Type B pancreatic cell (in vitro differentiated cells): Measurements from ENCODE around the gene ITGB2. TPM values are rescaled to one million over a fixed set of nuclear protein-coding genes. Genes with fewer than 3 reads are reported as not detected.

Source experiments
- DNase-seq: peaks from one replicate; pipeline ENCODE4 v3.0.0; 2021; ENCODE audit warnings: mixed read lengths; ENCODE audit not compliant: unreplicated experiment; ENCODE audit errors: extremely low spot score
- H3K27ac Mint-ChIP-seq: 2 replicates; pipeline ENCODE4 v1.8.0; 2021; ENCODE audit warnings: mild to moderate bottlenecking, mixed read lengths
- H3K27me3 Mint-ChIP-seq: 2 replicates; pipeline ENCODE4 v1.8.0; 2021; ENCODE audit warnings: mixed read lengths
- H3K36me3 Mint-ChIP-seq: 2 replicates; pipeline ENCODE4 v1.8.0; 2021; ENCODE audit warnings: mixed read lengths
- H3K4me1 Mint-ChIP-seq: one replicate; pipeline ENCODE4 v1.8.0; 2021; ENCODE audit warnings: mixed read lengths; ENCODE audit not compliant: unreplicated experiment
- H3K4me3 Mint-ChIP-seq: 2 replicates; pipeline ENCODE4 v1.8.0; 2021; ENCODE audit warnings: mild to moderate bottlenecking, mixed read lengths
- H3K9me3 Mint-ChIP-seq: 2 replicates; pipeline ENCODE4 v1.8.0; 2021; ENCODE audit warnings: mixed read lengths
- CTCF ChIP-seq: fragments of 200-600 bp; sonication (generic); conservative IDR thresholded peaks from 2 replicates; pipeline ENCODE4 v1.5.0; 2021; ENCODE audit warnings: antibody characterized with exemption, mild to moderate bottlenecking
- total RNA-seq: library from RNA; stranded (reverse); gene quantifications from 2 replicates; pipeline ENCODE4 v1.2.1, GENCODE V29; 2021; ENCODE audit warnings: low replicate concordance

Gene ITGB2
- total RNA-seq, 1 donor from 2014 or later: 0.80 TPM

- Mint-ChIP-seq H3K27ac (no peak overlapping the region), H3K4me3 (no peak overlapping the region), H3K36me3 (no peaks in the 10 kb centered on the region), H3K4me1 (no peaks in the 10 kb centered on the region), H3K27me3 (peaks cover 9% of the 10 kb centered on the region), H3K9me3 (no peaks in the 10 kb centered on the region)
- no peak for TF ChIP-seq CTCF
- DNase-seq: no peak
These were observed 30.9 kb downstream of the ITGB2 start for GRCh38 chr21:44889625-44890337.

GRCh38 chr21:44888581-44889550 is 31.8 kb downstream of the ITGB2 start:
- Mint-ChIP-seq H3K27ac (no peak overlapping the region), H3K27me3 (peaks cover 7% of the 10 kb centered on the region), H3K36me3 (no peaks in the 10 kb centered on the region), H3K4me1 (no peaks in the 10 kb centered on the region), H3K9me3 (no peaks in the 10 kb centered on the region), H3K4me3 (no peak overlapping the region)
- TF ChIP-seq CTCF: no peak
- DNase-seq: no peak

GRCh38 chr21:44887807-44888580 is 32.7 kb downstream of the ITGB2 start:
- no peak for DNase-seq
- Mint-ChIP-seq H3K27me3 (no peaks in the 10 kb centered on the region), H3K4me3 (no peak overlapping the region), H3K36me3 (no peaks in the 10 kb centered on the region), H3K4me1 (no peaks in the 10 kb centered on the region), H3K9me3 (no peaks in the 10 kb centered on the region), H3K27ac (no peak overlapping the region)
- no peak for TF ChIP-seq CTCF

GRCh38 chr21:44887126-44887806 is 33.4 kb downstream of the ITGB2 start:
- Mint-ChIP-seq H3K4me3 (no peak overlapping the region), H3K27ac (no peak overlapping the region), H3K36me3 (no peaks in the 10 kb centered on the region), H3K9me3 (no peaks in the 10 kb centered on the region), H3K4me1 (no peaks in the 10 kb centered on the region), H3K27me3 (no peaks in the 10 kb centered on the region)
- DNase-seq: no peak
- TF ChIP-seq CTCF: no peak
